ENCODE results near the gene EIF2B4. TPM values are rescaled to one million over a fixed set of nuclear protein-coding genes. Genes with fewer than 3 reads are reported as not detected.
A peak's percentile ranks its signal among the peaks of the same experiment; 100 is the strongest.

Gene EIF2B4
- total and polyA plus RNA-seq, 9 of the 15 experiments (the other 6 are each of a cell fraction or from before 2014, with no cell fraction given), result 29.7 to 80.3 (median 58.9) TPM

- TF ChIP-seq CHD4 (IDR thresholded peaks at IDR 0.05; ENCODE audit: insufficient read depth, insufficient replicate concordance, low read depth, low read length, poor library complexity, severe bottlenecking) (no peak), ETV1 (tag; conservative IDR thresholded peaks at IDR 0.05; ENCODE audit: low read depth) (no peak), RBM25 (IDR thresholded peaks at IDR 0.05; ENCODE audit: low read depth, low read length, severe bottlenecking) (no peak), EWSR1 (IDR thresholded peaks at IDR 0.05; ENCODE audit: borderline replicate concordance, low read depth, partially characterized antibody) (no peak), ARID4B (CRISPR knock-in tag; IDR thresholded peaks at IDR 0.05) (no peak), KDM1A (IDR thresholded peaks at IDR 0.05) (peak in 1 of 2 experiments; percentile 29; a peak in 1 of 4 replicates), PRMT5 (CRISPR knock-in tag; IDR thresholded peaks at IDR 0.05) (no peak), RBM14 (IDR thresholded peaks at IDR 0.05; ENCODE audit: borderline replicate concordance, insufficient read depth, low read depth, low read length) (no peak), XRCC4 (IDR thresholded peaks at IDR 0.05; ENCODE audit: extremely low read depth, insufficient read depth, insufficient read length) (no peak), SOX6 (IDR thresholded peaks at IDR 0.05) (peak; percentile 51; the same call in 1 of the 2 replicates), UBTF (IDR thresholded peaks at IDR 0.05; ENCODE audit: borderline replicate concordance in 1 of 2, low read depth in 2 of 2, low read length in 2 of 2) (peak in 1 of 2 experiments; percentile 22; a peak in 1 of 4 replicates), ID3 (CRISPR knock-in tag; IDR thresholded peaks at IDR 0.05) (no peak), ID3 (tag; IDR thresholded peaks at IDR 0.05) (no peak), BMI1 (IDR thresholded peaks at IDR 0.05; ENCODE audit: low read length) (no peak), NBN (IDR thresholded peaks at IDR 0.05; ENCODE audit: low read depth) (0 out of 2 replicates have a peak, but pooled peaks have one; percentile 33), ZFP1 (CRISPR knock-in tag; IDR thresholded peaks at IDR 0.05) (no peak), PATZ1 (CRISPR knock-in tag; IDR thresholded peaks at IDR 0.05; ENCODE audit: borderline replicate concordance) (no peak), MAFG (tag; conservative IDR thresholded peaks at IDR 0.05) (no peak), ZEB2 (IDR thresholded peaks at IDR 0.05) (peak; percentile 91)
Observed at GRCh38 chr2:27320958-27321543, 49.1 kb downstream of the EIF2B4 start (continued).

Data from K562 (cell line).